Measurements from ENCODE around the gene RPL13. TPM values are rescaled to one million over a fixed set of nuclear protein-coding genes. Genes with fewer than 3 reads are reported as not detected.

Gene RPL13
- polyA plus RNA-seq, 1 donor = 3,996 TPM

GRCh38 chr16:89561884-89562599 is 1.6 kb downstream of the RPL13 start:
- H3K36me3 ChIP-seq (ENCODE audit: control insufficient read depth, insufficient read depth, low read length) = peaks cover 45% of the 10 kb centered on the region

GRCh38 chr16:89562939-89563338 is 2.5 kb downstream of the RPL13 start:
- no peaks in the 10 kb centered on the region for H3K27me3 ChIP-seq (ENCODE audit: control insufficient read depth, insufficient read depth, low read length)
- DNase-seq = no peak
- no peak overlapping the region for H3K27ac ChIP-seq (ENCODE audit: low read length)
- peaks cover 40% of the 10 kb centered on the region for H3K36me3 ChIP-seq (ENCODE audit: control insufficient read depth, insufficient read depth, low read length)
- H3K4me1 ChIP-seq (ENCODE audit: control insufficient read depth, insufficient read depth, low read length) = peaks cover 48% of the 10 kb centered on the region
- no peak overlapping the region for H3K4me3 ChIP-seq (ENCODE audit: low read length)
- WGBS (ENCODE audit: insufficient coverage, low lambda C conversion rate) = no CpG with 5 or more reads among the region's 12 CpGs
- H3K9me3 ChIP-seq (ENCODE audit: control insufficient read depth, low read depth, low read length) = peaks cover 5% of the 10 kb centered on the region

More at GRCh38 chr16:89561884-89562599, 1.6 kb downstream of the RPL13 start:
- H3K4me1 ChIP-seq (ENCODE audit: control insufficient read depth, insufficient read depth, low read length) = peaks cover 48% of the 10 kb centered on the region
- peak overlapping the region; percentile 87 for H3K4me3 ChIP-seq (ENCODE audit: low read length)
- H3K27me3 ChIP-seq (ENCODE audit: control insufficient read depth, insufficient read depth, low read length) = no peaks in the 10 kb centered on the region
- no CpG with 5 or more reads among the region's 23 CpGs for WGBS (ENCODE audit: insufficient coverage, low lambda C conversion rate)
- DNase-seq = peak in 1 of 2 donors; percentile 77
- peak overlapping the region; percentile 99 for H3K27ac ChIP-seq (ENCODE audit: low read length)
- peaks cover 5% of the 10 kb centered on the region for H3K9me3 ChIP-seq (ENCODE audit: control insufficient read depth, low read depth, low read length)

GRCh38 chr16:89563639-89564392 is 3.3 kb downstream of the RPL13 start:
- Histone ChIP-seq H3K36me3 (ENCODE audit: control insufficient read depth, insufficient read depth, low read length) (peaks cover 38% of the 10 kb centered on the region), H3K27me3 (ENCODE audit: control insufficient read depth, insufficient read depth, low read length) (no peaks in the 10 kb centered on the region), H3K9me3 (ENCODE audit: control insufficient read depth, low read depth, low read length) (peaks cover 5% of the 10 kb centered on the region), H3K4me3 (ENCODE audit: low read length) (no peak overlapping the region), H3K27ac (ENCODE audit: low read length) (no peak overlapping the region), H3K4me1 (ENCODE audit: control insufficient read depth, insufficient read depth, low read length) (peaks cover 48% of the 10 kb centered on the region)
- DNase-seq = no peak
- WGBS (ENCODE audit: insufficient coverage, low lambda C conversion rate) = no CpG with 5 or more reads among the region's 12 CpGs

GRCh38 chr16:89564476-89565255 is 4.2 kb downstream of the RPL13 start:
- Histone ChIP-seq H3K9me3 (ENCODE audit: control insufficient read depth, low read depth, low read length) (peaks cover 5% of the 10 kb centered on the region), H3K27ac (ENCODE audit: low read length) (peak overlapping the region; percentile 83), H3K4me1 (ENCODE audit: control insufficient read depth, insufficient read depth, low read length) (peaks cover 46% of the 10 kb centered on the region), H3K36me3 (ENCODE audit: control insufficient read depth, insufficient read depth, low read length) (peaks cover 38% of the 10 kb centered on the region), H3K4me3 (ENCODE audit: low read length) (no peak overlapping the region), H3K27me3 (ENCODE audit: control insufficient read depth, insufficient read depth, low read length) (peaks cover 3% of the 10 kb centered on the region)
- DNase-seq = peak in 1 of 2 donors; percentile 60
- WGBS (ENCODE audit: insufficient coverage, low lambda C conversion rate) = no CpG with 5 or more reads among the region's 22 CpGs

- peak overlapping the region; percentile 83 for H3K27ac ChIP-seq (ENCODE audit: low read length)
- no peak for DNase-seq
- peaks cover 38% of the 10 kb centered on the region for H3K36me3 ChIP-seq (ENCODE audit: control insufficient read depth, insufficient read depth, low read length)
- peaks cover 45% of the 10 kb centered on the region for H3K4me1 ChIP-seq (ENCODE audit: control insufficient read depth, insufficient read depth, low read length)
- peaks cover 3% of the 10 kb centered on the region for H3K27me3 ChIP-seq (ENCODE audit: control insufficient read depth, insufficient read depth, low read length)
- peak overlapping the region; percentile 34 for H3K4me3 ChIP-seq (ENCODE audit: low read length)
- WGBS (ENCODE audit: insufficient coverage, low lambda C conversion rate) = no CpG with 5 or more reads among the region's 3 CpGs
- peaks cover 5% of the 10 kb centered on the region for H3K9me3 ChIP-seq (ENCODE audit: control insufficient read depth, low read depth, low read length)
Observed at GRCh38 chr16:89565256-89565505, 4.7 kb downstream of the RPL13 start.

- peaks cover 3% of the 10 kb centered on the region for H3K27me3 ChIP-seq (ENCODE audit: control insufficient read depth, insufficient read depth, low read length)
- WGBS (ENCODE audit: insufficient coverage, low lambda C conversion rate) = no CpG with 5 or more reads among the region's 46 CpGs
- peaks cover 5% of the 10 kb centered on the region for H3K9me3 ChIP-seq (ENCODE audit: control insufficient read depth, low read depth, low read length)
- peaks cover 38% of the 10 kb centered on the region for H3K36me3 ChIP-seq (ENCODE audit: control insufficient read depth, insufficient read depth, low read length)
- peak overlapping the region; percentile 83 for H3K27ac ChIP-seq (ENCODE audit: low read length)
- DNase-seq = peak; percentile 85 to 86
- peak overlapping the region; percentile 34 for H3K4me3 ChIP-seq (ENCODE audit: low read length)
- peaks cover 45% of the 10 kb centered on the region for H3K4me1 ChIP-seq (ENCODE audit: control insufficient read depth, insufficient read depth, low read length)
Observed at GRCh38 chr16:89565506-89566372, 5.3 kb downstream of the RPL13 start.

GRCh38 chr16:89567656-89568594 is 7.4 kb downstream of the RPL13 start:
- Histone ChIP-seq H3K4me3 (ENCODE audit: low read length) (no peak overlapping the region), H3K4me1 (ENCODE audit: control insufficient read depth, insufficient read depth, low read length) (peaks cover 47% of the 10 kb centered on the region), H3K27me3 (ENCODE audit: control insufficient read depth, insufficient read depth, low read length) (peaks cover 5% of the 10 kb centered on the region), H3K36me3 (ENCODE audit: control insufficient read depth, insufficient read depth, low read length) (peaks cover 20% of the 10 kb centered on the region), H3K27ac (ENCODE audit: low read length) (no peak overlapping the region), H3K9me3 (ENCODE audit: control insufficient read depth, low read depth, low read length) (peaks cover 2% of the 10 kb centered on the region)
- DNase-seq = no peak
- 100% methylated on average over 1 of the region's 30 CpGs for WGBS (ENCODE audit: insufficient coverage, low lambda C conversion rate)

GRCh38 chr16:89569506-89570341 is 9.2 kb downstream of the RPL13 start:
- no CpG with 5 or more reads among the region's 23 CpGs for WGBS (ENCODE audit: insufficient coverage, low lambda C conversion rate)

More at GRCh38 chr16:89569506-89570341, 9.2 kb downstream of the RPL13 start:
- no peak for DNase-seq
- peaks cover 2% of the 10 kb centered on the region for H3K36me3 ChIP-seq (ENCODE audit: control insufficient read depth, insufficient read depth, low read length)
- H3K27me3 ChIP-seq (ENCODE audit: control insufficient read depth, insufficient read depth, low read length) = peaks cover 15% of the 10 kb centered on the region
- H3K4me1 ChIP-seq (ENCODE audit: control insufficient read depth, insufficient read depth, low read length) = peaks cover 39% of the 10 kb centered on the region
- H3K9me3 ChIP-seq (ENCODE audit: control insufficient read depth, low read depth, low read length) = peaks cover 2% of the 10 kb centered on the region
- H3K4me3 ChIP-seq (ENCODE audit: low read length) = no peak overlapping the region
- H3K27ac ChIP-seq (ENCODE audit: low read length) = no peak overlapping the region

All from large intestine (tissue), 3 donors.